PFSK-1 (cell line): ENCODE results near the gene FPR2.

Experiments used
- POLR2AphosphoS5 ChIP-seq: IDR thresholded peaks from 2 replicates; pipeline ENCODE4 v1.6.1; 2012; ENCODE audit warnings: low read depth, mild to moderate bottlenecking, control low read depth, low read length, moderate library complexity
- SIN3A ChIP-seq: IDR thresholded peaks from 2 replicates; pipeline ENCODE4 v1.6.1; 2012; ENCODE audit warnings: mild to moderate bottlenecking, low read length, moderate library complexity, borderline replicate concordance; ENCODE audit not compliant: insufficient read depth
- TAF1 ChIP-seq: IDR thresholded peaks from 2 replicates; pipeline ENCODE4 v1.6.1; 2012; ENCODE audit warnings: low read length, control low read depth, borderline replicate concordance; ENCODE audit not compliant: insufficient read depth
- TF ChIP-seq, protein P1 (sequence below), 2 experiments: IDR thresholded peaks; 2 replicates each; pipeline versions ENCODE4 v1.6.1 to v1.8.0; 2011 to 2012; ENCODE audit warnings: low read depth in 2 of 2, low read length in 2 of 2, control low read depth in 1 of 2, inconsistent platforms in 1 of 2, mild to moderate bottlenecking in 1 of 2, moderate library complexity in 1 of 2; ENCODE audit not compliant: insufficient read depth in 1 of 2

DNA sequence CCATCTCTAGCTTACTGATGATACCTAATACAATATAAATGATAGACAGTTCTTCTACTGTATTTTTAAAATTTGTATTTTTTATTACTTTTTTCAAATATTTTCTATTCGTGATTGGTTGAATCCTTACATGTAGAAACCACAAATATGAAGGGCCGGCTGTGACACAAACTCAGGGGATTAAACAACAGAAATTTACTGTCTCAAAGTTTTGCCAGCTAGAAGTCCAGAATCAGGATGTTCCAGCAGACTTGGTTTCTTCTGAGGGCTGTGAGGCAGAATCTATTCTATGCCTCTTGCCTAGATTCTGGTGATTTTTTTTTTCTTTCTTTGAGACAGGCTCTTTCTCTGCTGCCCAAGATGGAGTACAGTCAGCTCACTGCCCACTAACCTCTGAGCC lies 23.1 kb upstream of the FPR2 start:
- TF ChIP-seq POLR2AphosphoS5 (no peak), TAF1 (no peak), SIN3A (no peak)
- TF ChIP-seq, protein P1, sequence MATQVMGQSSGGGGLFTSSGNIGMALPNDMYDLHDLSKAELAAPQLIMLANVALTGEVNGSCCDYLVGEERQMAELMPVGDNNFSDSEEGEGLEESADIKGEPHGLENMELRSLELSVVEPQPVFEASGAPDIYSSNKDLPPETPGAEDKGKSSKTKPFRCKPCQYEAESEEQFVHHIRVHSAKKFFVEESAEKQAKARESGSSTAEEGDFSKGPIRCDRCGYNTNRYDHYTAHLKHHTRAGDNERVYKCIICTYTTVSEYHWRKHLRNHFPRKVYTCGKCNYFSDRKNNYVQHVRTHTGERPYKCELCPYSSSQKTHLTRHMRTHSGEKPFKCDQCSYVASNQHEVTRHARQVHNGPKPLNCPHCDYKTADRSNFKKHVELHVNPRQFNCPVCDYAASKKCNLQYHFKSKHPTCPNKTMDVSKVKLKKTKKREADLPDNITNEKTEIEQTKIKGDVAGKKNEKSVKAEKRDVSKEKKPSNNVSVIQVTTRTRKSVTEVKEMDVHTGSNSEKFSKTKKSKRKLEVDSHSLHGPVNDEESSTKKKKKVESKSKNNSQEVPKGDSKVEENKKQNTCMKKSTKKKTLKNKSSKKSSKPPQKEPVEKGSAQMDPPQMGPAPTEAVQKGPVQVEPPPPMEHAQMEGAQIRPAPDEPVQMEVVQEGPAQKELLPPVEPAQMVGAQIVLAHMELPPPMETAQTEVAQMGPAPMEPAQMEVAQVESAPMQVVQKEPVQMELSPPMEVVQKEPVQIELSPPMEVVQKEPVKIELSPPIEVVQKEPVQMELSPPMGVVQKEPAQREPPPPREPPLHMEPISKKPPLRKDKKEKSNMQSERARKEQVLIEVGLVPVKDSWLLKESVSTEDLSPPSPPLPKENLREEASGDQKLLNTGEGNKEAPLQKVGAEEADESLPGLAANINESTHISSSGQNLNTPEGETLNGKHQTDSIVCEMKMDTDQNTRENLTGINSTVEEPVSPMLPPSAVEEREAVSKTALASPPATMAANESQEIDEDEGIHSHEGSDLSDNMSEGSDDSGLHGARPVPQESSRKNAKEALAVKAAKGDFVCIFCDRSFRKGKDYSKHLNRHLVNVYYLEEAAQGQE (IDR thresholded peaks at IDR 0.05; ENCODE audit: insufficient read depth in 1 of 2, low read depth in 2 of 2, low read length in 2 of 2): no peak
